Keratinocyte (primary cell): ENCODE data around the gene LAMB4.

ENCODE experiments used
- EZH2 ChIP-seq: IDR thresholded peaks from one replicate; pipeline ENCODE4 v1.6.1; 2012; ENCODE audit warnings: inconsistent platforms, mild to moderate bottlenecking, low read length, moderate library complexity
- TF ChIP-seq, protein P1 (sequence below), 3 experiments: IDR thresholded peaks in 1 of 3; conservative IDR thresholded peaks in 1 of 3; optimal IDR thresholded peaks in 1 of 3; 2 replicates in 2 of 3; 3 replicates in 1 of 3; pipeline versions ENCODE3 to v1.5.1; 2011; ENCODE audit warnings: low read length in 3 of 3, mild to moderate bottlenecking in 3 of 3, moderate library complexity in 2 of 3, control low read depth in 1 of 3, inconsistent platforms in 1 of 3; ENCODE audit not compliant: insufficient read depth in 2 of 3; ENCODE audit errors: extremely low read depth in 1 of 3

DNA sequence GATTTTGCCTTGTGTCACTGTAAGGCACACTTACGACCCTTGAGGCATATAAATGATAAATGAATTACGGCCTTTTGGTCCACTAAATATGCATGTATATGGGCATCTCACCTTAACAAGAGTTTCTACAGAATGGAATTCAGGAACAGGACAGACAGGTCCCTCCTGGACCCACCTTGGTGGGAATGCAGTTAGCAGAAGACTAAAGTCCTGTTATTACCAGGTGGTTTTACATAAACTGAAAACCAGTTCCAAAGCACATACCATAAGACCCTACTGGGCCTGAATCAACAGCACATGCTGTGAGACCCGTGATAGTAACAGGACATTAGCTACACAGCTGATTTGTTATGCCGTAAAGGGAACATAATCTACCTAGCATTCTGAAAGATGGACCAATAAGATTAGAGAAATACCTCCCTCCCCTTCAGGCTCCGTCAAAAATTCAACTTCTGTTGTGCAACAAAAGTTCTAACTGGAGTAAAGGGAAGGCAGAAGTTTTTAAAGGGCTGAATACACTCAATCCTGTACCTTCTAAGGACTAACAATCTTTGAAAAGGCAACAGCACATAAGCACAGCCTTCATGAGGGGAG is 151.2 kb downstream of the LAMB4 start:
- TF ChIP-seq, protein P1, sequence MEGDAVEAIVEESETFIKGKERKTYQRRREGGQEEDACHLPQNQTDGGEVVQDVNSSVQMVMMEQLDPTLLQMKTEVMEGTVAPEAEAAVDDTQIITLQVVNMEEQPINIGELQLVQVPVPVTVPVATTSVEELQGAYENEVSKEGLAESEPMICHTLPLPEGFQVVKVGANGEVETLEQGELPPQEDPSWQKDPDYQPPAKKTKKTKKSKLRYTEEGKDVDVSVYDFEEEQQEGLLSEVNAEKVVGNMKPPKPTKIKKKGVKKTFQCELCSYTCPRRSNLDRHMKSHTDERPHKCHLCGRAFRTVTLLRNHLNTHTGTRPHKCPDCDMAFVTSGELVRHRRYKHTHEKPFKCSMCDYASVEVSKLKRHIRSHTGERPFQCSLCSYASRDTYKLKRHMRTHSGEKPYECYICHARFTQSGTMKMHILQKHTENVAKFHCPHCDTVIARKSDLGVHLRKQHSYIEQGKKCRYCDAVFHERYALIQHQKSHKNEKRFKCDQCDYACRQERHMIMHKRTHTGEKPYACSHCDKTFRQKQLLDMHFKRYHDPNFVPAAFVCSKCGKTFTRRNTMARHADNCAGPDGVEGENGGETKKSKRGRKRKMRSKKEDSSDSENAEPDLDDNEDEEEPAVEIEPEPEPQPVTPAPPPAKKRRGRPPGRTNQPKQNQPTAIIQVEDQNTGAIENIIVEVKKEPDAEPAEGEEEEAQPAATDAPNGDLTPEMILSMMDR (optimal IDR thresholded peaks at IDR 0.05 in 1 of 3, IDR thresholded peaks at IDR 0.05 in 1 of 3, conservative IDR thresholded peaks at IDR 0.05 in 1 of 3; ENCODE audit: extremely low read depth in 1 of 3, insufficient read depth in 2 of 3, low read length in 3 of 3), result no peak
- no peak for TF ChIP-seq EZH2
